Measurements from ENCODE around the gene PRDM16. TPM values are rescaled to one million over a fixed set of nuclear protein-coding genes. Genes with fewer than 3 reads are reported as not detected.

The PRDM16 gene
- total and polyA plus RNA-seq, 2 of the 13 experiments (the other 11 are each of a cell fraction or from before 2014, with no cell fraction given): 0.15 to 0.81 TPM

GRCh38 chr1:3327936-3328590 lies 259.1 kb downstream of the PRDM16 start:
- no TSS peak for BruUV-seq (replicated peaks)
- H3K27me3 ChIP-seq (ENCODE audit: control insufficient read depth in 1 of 2, insufficient read depth in 2 of 2, low read length in 2 of 2): no peaks in the 10 kb centered on the region; a peak in 1 of 5 replicates
- peak overlapping the region; percentile 81 for H3K27ac ChIP-seq (ENCODE audit: extremely low read length, insufficient read depth, low read length)
- H3K9me3 ChIP-seq (ENCODE audit: low read length): no peaks in the 10 kb centered on the region
- FAIRE-seq (no peak), ATAC-seq (no peak), DNase-seq (ENCODE audit: low spot score) (peak; percentile 44)
- 60% methylated on average over 5 of the region's 15 CpGs for WGBS (ENCODE audit: low lambda C conversion rate)
- CTCF ChIA-PET (ENCODE audit: low intra/inter-chr PET ratio, low total read pairs): no interaction called here
- H4K20me1 ChIP-seq (ENCODE audit: insufficient read depth, low read length): no peaks in the 10 kb centered on the region
- H3K4me3 ChIP-seq (replicated peaks in 1 of 3; ENCODE audit: insufficient read depth in 1 of 3, low read depth in 2 of 3, low read length in 3 of 3): no peak overlapping the region
- in situ Hi-C loops (cut with HindIII; ENCODE audit: extremely low pct_ligation_motif_present, low pct_unique_long_range_greater_than_20kb) (no loop called here), intact Hi-C loops (cut with micrococcal nuclease; ENCODE audit: unreplicated experiment) (no loop called here)
- no peaks in the 10 kb centered on the region for H3K36me3 ChIP-seq (replicated peaks in 1 of 2; ENCODE audit: control insufficient read depth in 1 of 2, insufficient read depth in 2 of 2, low read length in 2 of 2)
- peaks cover 100% of the 10 kb centered on the region for H3K4me1 ChIP-seq (ENCODE audit: insufficient read depth, low read length)
- peak overlapping the region; percentile 36; the same call in 1 of the 2 replicates for H3K9ac ChIP-seq (ENCODE audit: insufficient read depth, low read depth, low read length)
- peak overlapping the region; percentile 13; the same call in 1 of the 2 replicates for H3K4me2 ChIP-seq (ENCODE audit: low read depth, low read length)
- POLR2A ChIA-PET: interaction anchor here (1.1 to 2.0 kb wide), 3 partner anchors 8 to 21 kb away, joined by 3 to 12 read pairs (median 6); no protein-coding TSS in a partner anchor
- H3K79me2 ChIP-seq (ENCODE audit: insufficient read depth, low read length): peaks cover 4% of the 10 kb centered on the region
- no peak overlapping the region for H2AFZ ChIP-seq (ENCODE audit: low read length)
- TF ChIP-seq ZBTB7B (CRISPR knock-in tag; IDR thresholded peaks at IDR 0.05) (peak; percentile 87), ZBTB38 (CRISPR knock-in tag; IDR thresholded peaks at IDR 0.05) (peak; percentile 81; the same call in 1 of the 2 replicates), GABPB1 (CRISPR knock-in tag; IDR thresholded peaks at IDR 0.05) (0 out of 2 replicates have a peak, but pooled peaks have one; percentile 12), ZNF709 (CRISPR knock-in tag; IDR thresholded peaks at IDR 0.05) (no peak), GABPA (IDR thresholded peaks at IDR 0.05; ENCODE audit: low read depth, low read length) (no peak), GABPA (CRISPR knock-in tag; IDR thresholded peaks at IDR 0.05; ENCODE audit: low read depth) (no peak), MED1 (CRISPR knock-in tag; IDR thresholded peaks at IDR 0.05) (peak; percentile 46; the same call in 1 of the 2 replicates), ZNF891 (CRISPR knock-in tag; IDR thresholded peaks at IDR 0.05) (peak; percentile 38; the same call in 1 of the 2 replicates), NR2C2 (CRISPR knock-in tag; IDR thresholded peaks at IDR 0.05; ENCODE audit: borderline replicate concordance) (peak; percentile 79), ZNF775 (CRISPR knock-in tag; IDR thresholded peaks at IDR 0.05; ENCODE audit: borderline replicate concordance) (no peak), AHDC1 (CRISPR knock-in tag; IDR thresholded peaks at IDR 0.05; ENCODE audit: borderline replicate concordance) (no peak), HOXD1 (CRISPR knock-in tag; IDR thresholded peaks at IDR 0.05) (no peak), ZBTB33 (CRISPR knock-in tag; IDR thresholded peaks at IDR 0.05) (peak; percentile 40; the same call in 1 of the 2 replicates), POLR2AphosphoS5 (IDR thresholded peaks at IDR 0.05; ENCODE audit: low read depth, low read length) (no peak), KAT2B (IDR thresholded peaks at IDR 0.05; ENCODE audit: borderline replicate concordance, low read depth, low read length) (no peak), HDAC2 (CRISPR knock-in tag; IDR thresholded peaks at IDR 0.05) (peak; percentile 12; the same call in 1 of the 2 replicates), ZFX (CRISPR knock-in tag; IDR thresholded peaks at IDR 0.05; ENCODE audit: low read depth) (peak; percentile 54; the same call in 1 of the 2 replicates), SOX6 (IDR thresholded peaks at IDR 0.05) (no peak), SOX6 (CRISPR knock-in tag; IDR thresholded peaks at IDR 0.05) (0 out of 2 replicates have a peak, but pooled peaks have one; percentile 12)
